ENCODE measurements around the gene IFT43. TPM values are rescaled to one million over a fixed set of nuclear protein-coding genes. Genes with fewer than 3 reads are reported as not detected.

Gene IFT43
- total RNA-seq, 1 experiment from 2014 or later: 19.5 TPM

- H3K9me3 Mint-ChIP-seq (ENCODE audit: unreplicated experiment): no peaks in the 10 kb centered on the region
- CTCF ChIA-PET: no interaction called here
- peaks cover 7% of the 10 kb centered on the region for H3K9me3 ChIP-seq
- DNase-seq: no peak
- no peaks in the 10 kb centered on the region for H3K4me1 Mint-ChIP-seq (ENCODE audit: low read depth, unreplicated experiment)
- H3K4me3 ChIP-seq (ENCODE audit: low read depth, low read length): no peak overlapping the region
- H3K4me3 Mint-ChIP-seq (ENCODE audit: unreplicated experiment): no peak overlapping the region
- no TSS peak for BruUV-seq (replicated peaks)
- POLR2A ChIA-PET: no interaction called here
- no peaks in the 10 kb centered on the region for H3K27me3 Mint-ChIP-seq (ENCODE audit: insufficient read depth, unreplicated experiment)
- intact Hi-C loops (cut with micrococcal nuclease; ENCODE audit: unreplicated experiment): no loop called here
- H3K4me1 ChIP-seq: no peaks in the 10 kb centered on the region
- no peak overlapping the region for H3K27ac Mint-ChIP-seq (ENCODE audit: unreplicated experiment)
- TF ChIP-seq CTCF (IDR thresholded peaks at IDR 0.05; ENCODE audit: insufficient read depth in 1 of 2, low read depth in 1 of 2, low read length in 1 of 2, severe bottlenecking in 1 of 2, unreplicated experiment in 1 of 2): no peak
- no peaks in the 10 kb centered on the region for H3K36me3 Mint-ChIP-seq (ENCODE audit: insufficient read depth, unreplicated experiment)
- no peaks in the 10 kb centered on the region for H3K27me3 ChIP-seq (replicated peaks; ENCODE audit: control insufficient read depth, insufficient read depth, low read length)
- H3K36me3 ChIP-seq (ENCODE audit: control insufficient read depth, insufficient read depth, low read length): no peaks in the 10 kb centered on the region
Measured at GRCh38 chr14:76023757-76024156, 38.2 kb downstream of the IFT43 start.

GRCh38 chr14:76024211-76024907 lies 38.8 kb downstream of the IFT43 start:
- Histone ChIP-seq H3K27me3 (replicated peaks; ENCODE audit: control insufficient read depth, insufficient read depth, low read length) (no peaks in the 10 kb centered on the region), H3K4me3 (ENCODE audit: low read depth, low read length) (no peak overlapping the region), H3K36me3 (ENCODE audit: control insufficient read depth, insufficient read depth, low read length) (no peaks in the 10 kb centered on the region), H3K9me3 (peaks cover 4% of the 10 kb centered on the region), H3K4me1 (no peaks in the 10 kb centered on the region)
- DNase-seq: no peak
- intact Hi-C loops (cut with micrococcal nuclease; ENCODE audit: unreplicated experiment): no loop called here
- H3K4me1 Mint-ChIP-seq (ENCODE audit: low read depth, unreplicated experiment): no peaks in the 10 kb centered on the region
- BruUV-seq (replicated peaks): no TSS peak
- H3K36me3 Mint-ChIP-seq (ENCODE audit: insufficient read depth, unreplicated experiment): no peaks in the 10 kb centered on the region
- ChIA-PET CTCF (no interaction called here), POLR2A (no interaction called here)
- H3K4me3 Mint-ChIP-seq (ENCODE audit: unreplicated experiment): no peak overlapping the region
- no peak overlapping the region for H3K27ac Mint-ChIP-seq (ENCODE audit: unreplicated experiment)
- no peak for TF ChIP-seq CTCF (IDR thresholded peaks at IDR 0.05; ENCODE audit: insufficient read depth in 1 of 2, low read depth in 1 of 2, low read length in 1 of 2, severe bottlenecking in 1 of 2, unreplicated experiment in 1 of 2)
- no peaks in the 10 kb centered on the region for H3K27me3 Mint-ChIP-seq (ENCODE audit: insufficient read depth, unreplicated experiment)
- no peaks in the 10 kb centered on the region for H3K9me3 Mint-ChIP-seq (ENCODE audit: unreplicated experiment)

- no peaks in the 10 kb centered on the region for H3K4me1 ChIP-seq
- DNase-seq: no peak
- no TSS peak for BruUV-seq (replicated peaks)
- H3K27me3 ChIP-seq (replicated peaks; ENCODE audit: control insufficient read depth, insufficient read depth, low read length): no peaks in the 10 kb centered on the region
- H3K27me3 Mint-ChIP-seq (ENCODE audit: insufficient read depth, unreplicated experiment): no peaks in the 10 kb centered on the region
- H3K9me3 Mint-ChIP-seq (ENCODE audit: unreplicated experiment): no peaks in the 10 kb centered on the region
- ChIA-PET CTCF (interaction anchor here (0.6 kb wide), 1 partner anchor 357 kb away, joined by 3 read pairs; no protein-coding TSS in a partner anchor), POLR2A (no interaction called here)
- intact Hi-C loops (cut with micrococcal nuclease; ENCODE audit: unreplicated experiment): no loop called here
- no peaks in the 10 kb centered on the region for H3K9me3 ChIP-seq
- H3K4me3 ChIP-seq (ENCODE audit: low read depth, low read length): no peak overlapping the region
- H3K4me1 Mint-ChIP-seq (ENCODE audit: low read depth, unreplicated experiment): no peaks in the 10 kb centered on the region
- H3K36me3 Mint-ChIP-seq (ENCODE audit: insufficient read depth, unreplicated experiment): no peaks in the 10 kb centered on the region
- H3K27ac Mint-ChIP-seq (ENCODE audit: unreplicated experiment): no peak overlapping the region
- H3K4me3 Mint-ChIP-seq (ENCODE audit: unreplicated experiment): no peak overlapping the region
- TF ChIP-seq CTCF (IDR thresholded peaks at IDR 0.05; ENCODE audit: insufficient read depth in 1 of 2, low read depth in 1 of 2, low read length in 1 of 2, severe bottlenecking in 1 of 2, unreplicated experiment in 1 of 2): no peak
- H3K36me3 ChIP-seq (ENCODE audit: control insufficient read depth, insufficient read depth, low read length): no peaks in the 10 kb centered on the region
Measured at GRCh38 chr14:76034566-76034965, 49.0 kb downstream of the IFT43 start.
